Right kidney (tissue), 1 donor: ENCODE data around the gene CADM4.
"Not testable (repeated sequence)": the region's sequence is repeated elsewhere in the genome, so short reads cannot be mapped to it uniquely, and the experiment has no call there.

Source experiments
- DNase-seq: peaks from one replicate; pipeline ENCODE4 v3.0.0-alpha.2; 2016

Gene CADM4

DNA sequence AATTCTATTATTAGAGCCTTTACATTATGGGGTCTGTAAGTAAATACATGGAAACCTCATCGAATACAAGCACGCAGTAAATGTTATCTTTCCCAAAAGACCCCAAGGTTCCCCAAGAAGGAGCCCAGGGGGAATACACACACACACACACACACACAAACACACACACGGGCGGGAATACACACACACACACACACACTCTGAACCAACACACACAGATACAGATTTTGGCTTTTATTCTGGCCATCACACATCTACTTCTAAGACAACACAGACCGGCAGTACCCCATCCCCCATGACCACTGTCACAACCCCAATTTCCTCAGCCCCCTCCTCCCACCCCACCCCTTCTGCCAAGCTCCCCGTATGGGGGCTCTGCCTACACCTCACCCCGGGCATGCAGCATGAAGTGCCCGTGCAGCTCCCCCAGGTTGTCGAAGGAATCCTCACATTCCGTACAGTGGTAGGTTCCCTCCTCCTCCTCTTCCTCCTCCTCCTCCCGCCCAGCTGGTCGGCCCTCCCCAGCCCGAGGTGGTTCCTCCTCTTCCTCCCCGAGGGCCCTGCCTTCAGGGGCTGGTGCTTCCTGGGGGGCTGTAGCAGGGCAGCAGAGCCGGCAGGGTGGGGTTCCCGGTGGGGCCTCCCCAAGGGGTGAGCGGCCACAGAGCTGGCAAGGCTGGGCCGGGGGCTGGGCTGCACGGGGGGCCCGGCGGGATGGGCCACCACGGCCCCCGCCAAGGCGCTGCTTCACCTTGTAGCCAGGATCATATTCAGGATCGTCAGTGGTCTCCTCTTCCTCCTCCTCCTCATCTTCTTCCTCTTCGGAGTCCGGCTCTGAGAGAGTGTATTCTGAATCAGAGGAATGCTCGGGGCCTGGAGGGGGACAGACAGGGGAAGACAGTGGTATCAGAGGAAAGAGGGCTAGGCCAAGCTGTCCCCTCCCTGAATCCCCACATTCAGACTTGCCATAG, 32.1 kb downstream of the CADM4 start:
- no peak for DNase-seq

DNA sequence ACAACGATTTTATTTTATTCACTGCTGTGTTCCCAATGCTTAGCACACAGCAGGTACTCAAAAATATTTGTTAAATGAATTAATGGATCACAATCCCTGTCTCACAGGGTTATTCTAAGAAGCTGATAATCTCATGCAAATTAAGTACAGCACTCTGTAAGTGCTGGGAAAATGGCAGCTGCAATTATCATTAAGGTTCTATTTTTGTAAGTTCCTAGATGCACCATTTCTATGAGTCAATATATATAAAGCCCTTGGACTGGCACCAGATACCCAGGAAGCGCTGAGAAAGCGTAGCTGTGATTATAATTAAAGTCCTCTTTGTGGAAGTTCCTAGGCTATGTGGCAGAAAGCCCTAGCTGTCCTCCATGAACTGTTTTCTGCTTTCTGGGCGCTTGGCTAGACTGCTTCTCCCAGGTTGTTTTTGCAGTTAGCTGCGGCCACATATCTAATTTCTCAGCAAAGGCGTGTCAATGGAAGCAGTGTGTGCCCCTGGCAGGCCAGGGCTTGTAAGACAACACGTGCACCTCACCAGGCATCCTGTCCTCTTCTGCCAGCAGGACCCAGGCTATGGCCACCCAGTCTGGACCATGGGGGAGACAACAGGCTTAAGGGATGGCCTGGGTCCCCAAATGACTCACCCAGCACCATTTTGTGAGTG, 33.0 kb downstream of the CADM4 start:
- no peak for DNase-seq

DNA sequence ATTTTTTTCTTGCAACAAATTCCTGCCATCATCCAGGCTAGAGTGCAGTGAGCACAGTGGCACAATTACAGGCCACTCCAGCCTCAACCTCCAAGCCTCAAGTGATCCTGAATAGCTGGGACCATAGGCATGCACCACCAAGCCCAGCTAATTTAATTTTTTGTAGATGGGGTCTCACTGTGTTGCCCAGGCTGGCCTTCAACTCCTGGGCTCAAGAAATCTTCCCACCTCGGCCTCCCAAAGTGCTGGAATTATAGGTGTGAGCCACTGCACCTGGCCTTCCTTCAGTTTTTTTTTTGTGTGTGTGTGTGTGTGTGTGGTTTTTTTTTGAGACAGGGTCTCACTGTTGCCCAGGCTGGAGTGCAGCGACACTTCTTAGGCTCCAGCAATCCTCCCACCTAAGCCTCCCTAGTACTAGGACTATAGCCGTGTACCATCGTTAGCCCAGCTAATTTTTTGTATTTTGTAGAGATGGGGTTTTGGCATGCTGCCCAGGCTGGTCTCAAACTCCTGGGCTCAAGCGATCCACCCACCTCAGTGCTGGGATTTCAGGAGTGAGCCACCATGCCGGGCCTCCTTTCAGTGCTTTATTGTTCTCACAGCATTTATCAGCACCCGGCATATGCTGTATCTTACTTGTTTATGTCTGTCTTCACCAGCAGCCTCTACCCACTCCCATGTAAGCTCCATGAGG, 33.6 kb downstream of the CADM4 start:
- no peak for DNase-seq

DNA sequence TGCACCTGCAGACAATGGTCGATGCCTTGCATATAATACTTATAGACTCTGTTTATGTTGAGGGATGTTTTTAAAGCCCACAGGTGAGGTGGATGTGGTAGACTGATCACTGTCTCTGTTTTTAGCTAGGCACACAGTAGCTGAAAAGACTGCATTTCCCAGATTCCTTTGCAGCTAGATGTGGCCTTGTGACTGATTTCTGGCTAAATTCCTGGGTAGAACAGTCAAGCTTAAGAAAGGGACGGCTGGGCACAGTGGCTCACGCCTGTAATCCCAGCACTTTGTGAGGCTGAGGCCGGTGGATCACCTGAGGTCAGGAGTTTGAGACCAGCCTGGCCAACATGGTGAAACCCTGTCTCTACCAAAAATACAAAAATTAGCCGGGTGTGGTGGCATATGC, 39.3 kb downstream of the CADM4 start:
- not testable (repeated sequence) for DNase-seq

DNA sequence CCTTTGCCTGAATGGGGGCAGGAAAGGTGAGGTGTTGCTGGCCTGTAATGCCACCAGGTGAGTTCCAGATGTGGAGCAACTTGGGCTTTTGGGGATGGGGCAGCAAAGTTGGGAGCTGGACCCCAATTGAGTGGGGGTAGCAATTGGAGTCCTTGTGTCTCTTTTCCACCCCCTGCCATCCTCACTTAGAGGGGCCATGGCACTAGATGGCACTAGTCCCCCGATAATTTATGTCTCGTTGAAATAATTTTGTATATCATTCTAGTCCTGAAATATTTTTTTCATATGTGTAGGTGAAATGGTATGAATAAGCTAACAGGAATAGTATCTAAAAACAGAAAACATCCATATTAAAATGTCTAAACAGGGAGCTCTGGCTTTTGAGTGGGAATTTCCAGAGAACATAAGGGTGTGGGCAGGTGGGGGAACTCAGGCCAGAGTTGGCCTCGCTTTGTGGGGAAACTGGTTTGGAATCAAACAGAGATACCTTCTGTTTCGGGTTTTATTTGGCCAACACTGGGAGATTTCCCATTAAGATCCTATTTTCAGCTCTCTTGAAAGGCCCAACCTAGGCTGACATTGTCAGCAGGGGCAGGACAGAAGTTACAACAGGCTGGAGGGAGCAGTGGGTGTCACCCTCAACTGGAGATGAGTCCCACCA, 39.9 kb downstream of the CADM4 start:
- no peak for DNase-seq

DNA sequence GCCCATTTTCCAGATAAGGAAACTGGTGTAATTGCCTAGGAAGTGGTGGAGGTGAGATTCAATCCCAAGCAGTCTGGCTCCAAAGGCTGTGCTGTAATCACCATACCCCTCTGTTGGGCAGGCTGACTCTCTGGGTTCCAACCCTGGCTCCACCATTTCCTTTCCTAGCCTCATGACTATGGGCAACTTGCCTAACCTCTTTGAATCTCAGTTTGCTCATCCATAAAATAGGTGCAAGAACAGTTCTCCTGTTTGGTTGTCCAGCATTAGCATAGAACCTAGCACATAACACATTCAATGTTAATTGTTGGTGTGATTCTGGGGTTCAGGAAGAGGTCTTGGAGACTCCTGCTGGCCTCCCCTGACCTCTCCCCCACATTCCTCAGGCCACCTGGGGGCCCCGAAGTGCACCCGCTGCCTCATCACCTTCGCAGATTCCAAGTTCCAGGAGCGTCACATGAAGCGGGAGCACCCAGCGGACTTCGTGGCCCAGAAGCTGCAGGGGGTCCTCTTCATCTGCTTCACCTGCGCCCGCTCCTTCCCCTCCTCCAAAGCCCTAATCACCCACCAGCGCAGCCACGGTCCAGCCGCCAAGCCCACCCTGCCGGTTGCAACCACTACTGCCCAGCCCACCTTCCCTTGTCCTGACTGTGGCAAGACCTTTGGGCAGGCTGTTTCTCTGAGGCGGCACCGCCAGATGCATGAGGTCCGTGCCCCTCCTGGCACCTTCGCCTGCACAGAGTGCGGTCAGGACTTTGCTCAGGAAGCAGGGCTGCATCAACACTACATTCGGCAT, 41.0 kb downstream of the CADM4 start:
- DNase-seq, result no peak

DNA sequence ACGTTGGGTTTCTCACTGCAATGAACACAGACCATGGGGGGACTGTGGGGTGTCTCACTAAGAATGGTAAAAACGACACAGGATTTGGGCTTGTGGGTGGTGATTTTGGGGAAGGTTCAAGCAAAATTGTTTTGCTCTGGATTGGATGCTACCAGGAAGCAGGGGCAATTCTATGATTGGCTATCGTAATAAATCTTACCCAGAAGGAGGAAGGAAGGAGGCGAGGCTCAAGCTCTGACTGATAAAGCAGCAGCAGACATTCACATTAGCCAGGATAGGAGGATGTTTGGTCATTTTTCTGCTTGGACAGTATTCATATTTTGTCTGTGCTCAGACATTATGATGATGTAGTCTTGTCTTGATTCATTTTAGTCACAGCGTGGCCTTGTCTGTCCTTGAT, 41.8 kb downstream of the CADM4 start:
- no peak for DNase-seq

DNA sequence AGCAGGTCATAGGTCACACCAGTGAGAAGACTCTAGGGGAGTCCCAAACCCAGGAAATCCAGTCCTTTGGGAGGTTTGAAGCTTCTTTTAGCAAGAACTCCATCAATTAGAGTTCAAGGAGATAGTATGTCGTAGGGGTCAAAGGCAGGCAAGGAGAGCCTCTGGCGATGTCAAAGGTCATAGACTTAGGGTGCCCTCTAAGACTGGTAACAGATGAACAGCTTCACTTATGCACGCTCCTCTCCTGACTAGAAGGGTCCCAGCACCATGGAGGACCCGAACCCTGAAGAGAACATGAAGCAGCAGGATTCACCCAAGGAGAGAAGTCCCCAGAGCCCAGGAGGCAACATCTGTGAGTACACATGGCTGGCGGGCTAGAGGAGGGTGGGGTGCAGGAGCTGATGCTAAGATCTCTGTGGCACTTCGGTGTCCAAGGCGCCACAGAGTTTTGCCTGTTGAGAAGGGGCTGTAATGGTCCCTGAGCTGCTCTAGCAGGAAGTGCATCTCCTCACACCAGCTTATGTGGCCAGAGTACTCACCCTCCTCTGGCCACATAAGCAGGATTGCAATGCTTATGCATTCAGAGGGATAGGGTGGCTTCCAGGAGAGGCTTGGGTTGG, 42.7 kb downstream of the CADM4 start:
- DNase-seq, result no peak

DNA sequence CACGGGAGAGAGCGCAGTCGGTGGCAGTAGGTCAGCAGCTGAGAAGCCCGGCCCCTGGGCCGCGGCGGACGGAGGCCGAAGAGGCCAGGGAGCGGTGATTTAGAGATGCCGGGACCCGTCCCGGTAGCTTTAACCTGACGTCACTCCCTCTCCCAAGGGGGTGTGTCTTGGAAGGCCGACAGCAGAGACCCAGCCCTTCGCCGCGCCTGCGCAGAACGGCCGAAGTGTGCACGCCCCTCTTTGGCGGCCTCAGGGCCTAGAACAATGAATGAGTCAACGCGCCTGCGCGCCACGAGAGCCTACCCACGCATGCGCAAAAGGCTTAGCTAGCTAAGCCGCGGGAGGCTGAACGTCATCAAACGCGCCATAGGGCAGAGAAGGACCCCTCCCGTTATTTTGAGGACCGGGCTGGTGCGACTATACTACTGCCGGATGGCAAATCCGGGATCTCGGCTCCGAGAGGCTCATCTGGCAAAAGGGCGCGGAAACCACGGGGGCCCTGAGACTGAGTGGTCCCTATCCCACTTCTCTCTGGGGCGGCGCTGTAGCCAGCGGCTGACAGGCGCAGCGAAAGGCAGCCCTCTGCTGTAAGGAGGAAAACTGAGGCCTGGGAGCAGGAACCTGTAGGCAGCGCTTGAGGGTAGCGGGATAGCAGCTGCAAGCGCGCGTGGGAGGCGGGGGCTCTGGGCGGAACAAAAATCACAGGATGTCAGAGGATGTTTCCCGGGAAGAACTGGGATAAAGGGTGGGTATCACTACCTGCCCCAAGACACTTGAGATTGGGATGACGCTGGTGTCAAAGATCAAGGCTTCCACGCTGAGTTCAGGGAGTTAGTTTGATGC, 43.4 kb downstream of the CADM4 start, which contains the start of the genes IRGQ and ZNF576:
IRGQ (minus strand) TSS at position 136 of the 843 bp plus-strand sequence. CDS start 796 bp downstream, outside the sequence.
ZNF576 (plus strand) TSS at position 597 of the 843 bp plus-strand sequence. CDS start 514 bp downstream, outside the sequence.
- peak; percentile 100 for DNase-seq

DNA sequence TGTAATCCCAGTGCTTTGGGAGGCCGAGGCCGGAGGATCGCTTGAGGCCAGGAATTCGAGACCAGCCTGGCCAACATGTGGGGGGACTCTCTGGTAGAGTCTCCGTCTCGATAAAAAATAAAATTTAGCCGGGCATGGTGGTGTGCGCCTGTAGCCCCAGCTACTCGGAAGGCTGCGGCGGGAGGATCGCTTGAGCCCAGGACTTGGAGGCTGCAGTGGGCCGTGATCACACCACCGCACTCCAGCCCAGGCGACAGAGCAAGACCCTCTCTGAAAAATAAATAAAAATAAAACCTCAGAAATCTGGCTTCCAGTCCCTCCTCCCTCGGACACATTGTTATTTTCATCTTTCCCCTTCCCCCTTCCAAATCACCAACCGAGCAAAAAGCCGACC, 44.0 kb downstream of the CADM4 start:
- no peak for DNase-seq

DNA sequence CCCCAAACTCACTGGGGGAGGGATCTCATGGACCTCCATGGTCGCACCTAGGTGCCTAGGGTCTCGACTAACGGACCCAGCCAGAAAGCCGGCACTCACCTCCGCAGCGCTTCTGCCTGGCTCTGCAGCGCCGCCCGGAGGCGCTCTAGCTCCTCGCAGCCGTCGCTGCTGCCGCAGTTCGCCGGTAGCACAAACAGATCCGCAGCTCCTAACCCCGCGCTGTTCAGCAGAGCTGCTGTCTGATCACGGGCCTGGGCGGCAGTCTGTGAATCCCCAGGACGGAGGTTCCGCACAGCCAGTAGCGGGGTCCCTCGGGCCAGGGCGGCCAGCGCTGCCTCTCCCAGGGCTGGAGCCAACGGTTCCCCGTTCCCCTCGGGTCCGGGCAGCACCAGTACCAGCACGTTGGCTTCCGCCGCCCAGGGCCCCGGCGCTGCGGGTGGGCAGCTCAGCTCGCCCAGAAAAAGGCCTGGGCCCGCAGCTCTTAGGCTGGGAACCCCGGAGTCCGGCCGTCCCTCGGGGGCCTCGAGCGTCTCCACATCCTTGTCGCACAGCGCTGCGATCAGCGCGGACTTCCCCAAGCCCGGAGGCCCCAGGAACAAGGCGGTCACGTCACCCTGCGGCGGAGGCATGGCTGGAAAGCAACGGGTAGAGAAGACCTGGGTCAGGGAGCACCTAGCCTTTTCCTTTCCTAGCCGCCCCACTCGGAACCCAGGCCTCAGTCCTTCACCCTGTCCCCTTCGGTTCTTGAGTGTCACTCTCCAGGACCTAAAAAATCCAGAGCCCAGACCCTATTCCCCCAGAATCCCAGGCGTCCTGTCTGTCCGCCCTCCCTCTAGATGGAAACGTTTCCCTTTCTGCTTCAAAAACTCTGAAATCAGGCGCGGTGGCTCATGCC, 44.7 kb downstream of the CADM4 start:
- peak; percentile 82 for DNase-seq

DNA sequence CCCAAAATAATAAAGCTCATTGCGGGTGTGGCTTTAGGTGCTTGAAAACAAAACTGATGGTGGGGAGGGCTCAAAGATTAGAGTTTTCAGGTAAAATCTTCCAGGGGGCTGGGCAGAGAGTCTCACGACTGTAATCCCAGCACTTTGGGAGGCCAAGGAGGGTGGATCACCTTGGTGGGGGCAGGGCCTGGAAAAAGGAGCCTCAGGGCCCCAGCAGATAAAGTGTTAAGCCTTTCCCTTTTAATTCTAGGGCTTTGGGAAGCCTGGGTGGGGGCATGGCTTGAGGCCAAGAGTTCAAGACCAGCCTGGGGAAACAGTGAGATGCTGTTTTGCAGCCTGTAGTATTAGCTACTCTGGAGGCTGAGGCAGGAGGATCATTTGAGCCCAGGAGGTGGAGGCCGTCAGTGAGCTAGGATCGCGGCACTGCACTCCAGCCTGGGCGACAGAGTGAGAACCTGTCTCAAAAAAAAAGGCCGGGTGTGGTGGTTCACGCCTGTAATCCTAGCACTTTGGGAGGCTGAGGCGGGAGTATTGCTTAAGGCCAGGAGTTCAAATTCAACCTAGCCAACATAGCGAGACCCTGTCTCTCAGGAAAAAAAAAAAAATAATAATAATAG, 45.5 kb downstream of the CADM4 start:
- DNase-seq, result no peak

DNA sequence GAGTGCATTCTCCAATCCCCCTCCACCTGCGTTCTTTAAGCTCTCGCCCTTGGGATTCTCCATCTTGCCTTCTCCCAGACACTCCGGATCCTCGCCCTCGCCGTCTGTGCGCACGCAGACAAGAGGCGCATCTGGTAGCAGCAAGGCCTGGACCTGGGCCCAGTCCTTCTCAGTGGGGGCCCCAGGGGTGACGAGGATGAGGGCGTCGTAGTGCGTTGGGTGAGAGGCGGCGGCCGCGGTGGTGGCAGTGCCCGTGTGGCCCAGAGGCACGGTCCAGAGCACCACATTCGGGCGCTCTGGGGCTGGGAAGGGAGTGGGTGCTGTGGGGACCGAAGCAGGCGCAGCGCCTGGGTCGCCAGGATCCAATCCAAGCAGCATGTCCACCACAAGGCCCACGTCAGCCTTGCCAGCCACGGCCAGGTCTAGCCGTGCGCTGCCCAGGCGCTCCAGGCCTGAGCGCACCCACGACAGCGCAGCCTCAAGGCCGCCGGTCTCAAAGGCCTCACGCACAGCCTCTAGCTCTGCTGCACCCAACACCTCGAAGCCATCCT, 46.8 kb downstream of the CADM4 start:
- no peak for DNase-seq

DNA sequence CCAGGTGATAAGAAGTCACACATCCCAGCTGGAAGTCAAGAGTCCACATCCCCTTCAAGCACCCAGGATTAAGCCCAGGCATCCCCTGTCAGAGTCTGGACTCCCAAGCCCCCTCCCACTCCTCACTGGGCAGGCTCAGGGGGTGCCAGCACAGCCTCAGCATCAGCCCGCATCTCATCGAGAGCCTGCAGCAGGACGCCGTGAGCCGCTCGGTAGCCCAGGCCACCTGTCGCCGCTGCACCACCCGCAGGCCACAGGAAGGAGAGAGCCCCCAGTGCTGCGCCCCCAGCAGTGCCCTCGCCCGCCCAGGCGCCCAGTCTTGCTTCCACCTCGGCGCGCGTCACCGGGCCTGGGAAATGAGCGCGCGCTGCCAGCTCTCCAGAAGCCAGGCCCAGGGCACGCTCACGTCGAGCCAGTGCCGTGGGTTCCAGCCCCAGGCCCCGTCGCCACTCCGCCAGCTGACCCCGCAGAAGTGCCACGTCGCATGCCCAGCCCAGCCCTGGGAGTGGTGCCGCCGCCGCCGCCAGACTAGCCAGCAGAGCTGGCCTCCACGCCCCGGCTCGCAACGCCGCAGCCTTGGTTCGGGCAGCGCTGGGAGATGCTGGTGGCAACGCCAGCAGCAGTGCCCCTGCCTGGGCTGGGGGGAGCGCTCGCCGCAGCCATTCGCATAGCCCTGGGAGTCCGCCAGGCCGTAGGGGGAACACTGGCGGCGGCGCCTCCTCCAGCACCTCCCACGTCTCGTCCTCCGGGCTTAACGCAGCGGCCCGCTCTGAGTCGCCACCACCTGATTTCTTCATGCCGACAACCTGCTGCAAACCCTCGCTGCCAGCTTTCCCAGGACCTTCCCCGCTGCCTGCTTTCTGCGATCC, 47.5 kb downstream of the CADM4 start:
- no peak for DNase-seq

DNA sequence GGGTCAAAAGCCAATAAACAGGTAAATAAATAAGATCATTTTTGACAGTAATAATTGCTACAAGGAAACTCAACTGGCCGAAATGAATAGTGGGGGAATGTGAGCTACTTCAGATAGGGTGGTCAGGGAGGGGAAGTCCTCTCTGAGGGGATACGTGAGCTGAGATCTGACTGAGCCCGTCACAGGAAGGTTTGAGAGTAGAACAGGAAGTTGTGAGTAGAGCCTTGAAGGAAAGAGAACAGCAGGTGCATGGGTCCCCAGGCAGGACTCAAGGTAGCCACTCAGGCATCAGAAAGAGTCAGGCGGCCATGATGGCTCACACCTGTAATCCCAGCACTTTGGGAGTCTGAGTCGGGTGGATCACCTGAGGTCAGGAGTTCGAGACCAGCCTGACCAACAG, 50.0 kb downstream of the CADM4 start:
- no peak for DNase-seq

DNA sequence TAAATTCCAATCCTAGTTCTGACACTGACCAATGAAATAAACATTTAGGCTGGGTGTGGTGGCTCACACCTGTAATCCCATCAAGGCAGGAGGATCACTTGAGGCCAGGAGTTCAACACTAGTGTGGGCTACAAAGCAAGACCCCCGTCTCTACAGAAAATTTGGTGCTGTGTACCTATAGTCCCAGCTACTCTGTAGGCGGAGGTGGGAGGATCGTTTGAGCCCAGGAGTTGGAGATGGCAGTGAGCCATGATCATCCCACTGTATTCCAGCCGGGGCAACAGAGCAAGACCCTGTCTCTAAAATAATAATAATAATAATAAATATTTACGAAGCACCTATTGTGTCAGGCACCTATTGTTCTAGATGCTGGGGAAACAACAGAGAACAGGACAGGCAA, 50.4 kb downstream of the CADM4 start:
- no peak for DNase-seq

DNA sequence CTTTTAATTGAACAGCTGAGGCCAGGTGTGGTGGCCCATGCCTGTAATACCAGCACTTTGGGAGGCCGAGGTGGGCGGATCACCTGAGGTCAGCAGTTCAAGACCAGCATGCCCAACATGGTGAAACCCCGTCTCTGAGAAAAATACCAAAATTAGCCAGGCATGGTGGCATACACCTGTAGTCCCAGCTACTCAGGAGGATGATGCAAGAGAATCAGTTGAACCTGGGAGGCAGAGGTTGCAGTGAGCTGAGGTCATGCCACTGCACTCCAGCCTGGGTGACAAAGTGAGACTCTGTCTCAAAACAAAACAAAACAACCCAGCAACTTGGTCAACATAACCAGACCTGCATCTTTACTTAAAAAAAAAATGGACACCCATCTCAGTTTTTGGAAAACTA, 52.6 kb downstream of the CADM4 start:
- DNase-seq, result not testable (repeated sequence)
